GM12873 (cell line): ENCODE results near the gene RBM26.

Experiments used
- TF ChIP-seq, protein P1 (sequence below): IDR thresholded peaks from 2 replicates; pipeline ENCODE4 v1.5.1; 2012; ENCODE audit warnings: low read depth, mild to moderate bottlenecking, moderate library complexity, low read length, control low read depth; ENCODE audit not compliant: insufficient read depth; ENCODE audit errors: missing control alignments

Gene RBM26

DNA sequence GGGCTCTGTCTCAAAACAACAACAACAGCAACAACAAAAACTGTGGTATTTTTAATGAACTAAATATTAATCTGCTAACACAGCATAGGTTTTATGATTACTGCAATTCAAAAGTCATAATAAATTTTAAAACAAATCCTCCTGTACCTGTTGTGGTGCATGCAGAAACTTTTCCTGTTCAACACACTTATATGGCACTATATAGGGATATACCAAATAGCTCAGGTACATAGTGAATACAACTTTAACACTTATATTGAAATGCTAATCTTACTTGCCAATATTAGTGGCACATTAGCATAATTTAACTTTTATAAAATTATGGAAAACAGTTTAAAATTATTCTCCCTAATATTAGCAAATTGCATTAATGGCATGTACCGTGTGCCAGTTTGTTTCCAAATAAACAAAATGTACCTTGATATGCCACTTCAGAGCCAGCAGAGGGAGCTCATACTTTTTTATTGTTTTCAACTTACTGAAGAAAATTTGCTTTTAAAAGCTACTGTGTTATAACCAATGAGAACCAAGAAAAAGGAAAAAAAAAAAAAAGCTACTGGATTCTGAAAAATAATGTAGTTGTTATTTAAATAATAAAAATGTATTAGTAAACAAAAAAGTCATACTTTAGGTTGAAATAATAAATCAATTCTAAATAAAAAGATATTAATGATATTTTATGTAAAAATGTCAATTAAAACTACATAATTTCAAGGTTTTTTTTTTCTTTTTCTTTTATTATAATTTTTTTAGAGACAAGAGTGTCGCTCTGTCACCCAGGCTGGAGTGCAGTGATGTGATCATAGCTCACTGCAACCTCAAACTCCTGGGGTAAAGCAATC is 18.0 kb upstream of the RBM26 start:
- TF ChIP-seq, protein P1, sequence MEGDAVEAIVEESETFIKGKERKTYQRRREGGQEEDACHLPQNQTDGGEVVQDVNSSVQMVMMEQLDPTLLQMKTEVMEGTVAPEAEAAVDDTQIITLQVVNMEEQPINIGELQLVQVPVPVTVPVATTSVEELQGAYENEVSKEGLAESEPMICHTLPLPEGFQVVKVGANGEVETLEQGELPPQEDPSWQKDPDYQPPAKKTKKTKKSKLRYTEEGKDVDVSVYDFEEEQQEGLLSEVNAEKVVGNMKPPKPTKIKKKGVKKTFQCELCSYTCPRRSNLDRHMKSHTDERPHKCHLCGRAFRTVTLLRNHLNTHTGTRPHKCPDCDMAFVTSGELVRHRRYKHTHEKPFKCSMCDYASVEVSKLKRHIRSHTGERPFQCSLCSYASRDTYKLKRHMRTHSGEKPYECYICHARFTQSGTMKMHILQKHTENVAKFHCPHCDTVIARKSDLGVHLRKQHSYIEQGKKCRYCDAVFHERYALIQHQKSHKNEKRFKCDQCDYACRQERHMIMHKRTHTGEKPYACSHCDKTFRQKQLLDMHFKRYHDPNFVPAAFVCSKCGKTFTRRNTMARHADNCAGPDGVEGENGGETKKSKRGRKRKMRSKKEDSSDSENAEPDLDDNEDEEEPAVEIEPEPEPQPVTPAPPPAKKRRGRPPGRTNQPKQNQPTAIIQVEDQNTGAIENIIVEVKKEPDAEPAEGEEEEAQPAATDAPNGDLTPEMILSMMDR = peak; percentile 49

DNA sequence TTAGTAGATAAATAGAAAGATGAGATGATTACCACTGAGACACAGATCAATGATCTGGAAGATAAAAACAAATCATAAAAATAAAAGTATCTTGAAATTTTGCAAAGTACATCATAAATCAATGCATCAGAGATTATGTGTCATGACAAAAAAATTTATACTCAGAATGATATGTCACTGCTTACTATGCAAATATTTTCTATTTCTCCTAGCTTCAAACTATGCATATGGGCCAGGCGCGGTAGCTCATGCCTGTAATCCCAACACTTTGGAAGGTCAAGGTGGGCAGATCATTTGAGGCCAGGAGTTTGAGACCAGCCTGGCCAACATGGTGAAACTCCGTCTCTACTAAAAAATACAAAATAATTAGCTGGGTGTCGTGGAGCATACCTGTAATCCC is 17.3 kb upstream of the RBM26 start:
- TF ChIP-seq, protein P1 = no peak

DNA sequence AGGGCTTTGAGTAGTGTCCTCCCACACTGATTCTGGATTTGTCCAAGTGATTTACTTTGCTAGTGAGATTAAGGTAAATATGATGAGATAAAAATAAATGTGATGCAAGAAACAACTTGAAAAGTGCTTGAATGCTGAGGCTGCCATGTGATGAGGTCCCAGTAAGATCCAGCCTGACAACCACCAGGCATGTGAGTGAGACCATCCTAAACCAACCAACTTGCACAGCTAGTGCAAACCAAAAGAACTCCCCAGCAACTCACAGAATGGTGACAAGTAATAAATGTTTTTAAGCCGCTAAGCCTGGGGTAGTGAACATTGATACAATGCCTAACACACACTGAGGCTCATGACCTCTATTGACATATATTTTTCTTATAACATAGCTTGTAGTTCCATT is 13.3 kb upstream of the RBM26 start:
- TF ChIP-seq, protein P1 = no peak

DNA sequence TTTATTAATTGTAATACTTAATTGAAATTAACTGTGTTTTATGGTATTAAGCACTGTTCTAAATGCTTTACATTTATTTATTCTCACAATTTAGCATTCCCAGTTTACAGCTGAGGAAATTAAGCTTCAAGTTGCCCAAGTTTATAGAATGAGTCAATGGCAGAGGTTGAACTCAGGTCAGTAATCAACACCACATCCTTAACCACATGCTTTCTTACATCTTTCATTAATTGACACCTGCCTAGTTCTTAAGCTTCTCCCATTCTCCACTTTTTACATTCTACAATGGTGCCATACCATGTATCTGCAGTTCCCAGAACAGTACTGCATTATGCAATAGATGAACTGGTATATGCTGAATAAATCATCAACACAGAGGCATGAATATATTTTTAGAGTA is 11.7 kb upstream of the RBM26 start:
- TF ChIP-seq, protein P1 = no peak

DNA sequence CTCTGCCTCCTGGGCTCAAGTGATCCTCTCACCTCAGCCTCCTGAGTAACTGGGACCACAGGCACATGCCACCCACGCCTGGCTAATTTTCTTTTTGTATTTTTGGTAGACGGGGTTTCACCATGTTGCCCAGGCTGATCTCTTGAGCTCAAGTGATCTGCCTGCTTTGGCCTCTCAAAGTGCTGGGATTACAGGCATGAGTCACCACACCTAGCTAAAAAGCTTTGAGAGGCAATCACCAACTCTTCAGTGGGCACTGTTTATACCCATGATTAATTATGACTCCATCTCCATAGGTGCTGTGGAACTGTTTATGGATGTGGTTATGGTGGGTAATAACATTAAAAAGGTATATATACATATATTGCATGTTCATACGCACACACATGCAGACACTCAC is 7.5 kb upstream of the RBM26 start:
- TF ChIP-seq, protein P1 = no peak

DNA sequence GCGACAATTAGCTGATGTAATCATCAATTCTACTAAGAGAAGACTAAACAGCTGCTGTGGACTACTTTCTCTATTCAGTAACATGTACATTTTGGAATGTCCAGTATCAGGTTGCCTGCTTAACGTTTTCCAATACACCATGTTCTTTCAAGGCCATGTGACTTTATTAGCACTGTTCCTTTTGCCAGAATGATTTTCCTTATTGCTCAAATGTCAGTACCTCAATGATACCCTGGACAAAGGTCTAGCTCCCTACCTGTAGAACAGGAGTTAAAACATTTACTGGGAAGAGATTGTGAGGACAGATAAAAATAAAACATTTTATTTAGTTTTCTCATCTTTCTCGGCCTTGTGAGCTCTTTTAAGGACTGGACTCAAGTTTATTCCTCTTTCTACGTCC is 3.8 kb upstream of the RBM26 start:
- TF ChIP-seq, protein P1 = no peak

GRCh38 chr13:79407349-79407979 is 1.4 kb upstream of the RBM26 start:
- TF ChIP-seq, protein P1 = no peak
